K562 (cell line): ENCODE measurements around the gene ARMC7. TPM values are rescaled to one million over a fixed set of nuclear protein-coding genes. Genes with fewer than 3 reads are reported as not detected.

Experiments used
- E2F4 ChIP-seq: sonication (generic); formaldehyde crosslinking; IDR thresholded peaks from 2 replicates; pipeline ENCODE4 v1.8.0; 2022; ENCODE audit warnings: mild to moderate bottlenecking, low read depth, missing genetic modification reagents
- EGR1 ChIP-seq: fragments of 450-650 bp; conservative IDR thresholded peaks from 2 replicates; pipeline ENCODE4 v1.6.1; 2017; ENCODE audit warnings: mild to moderate bottlenecking
- HMG20B ChIP-seq: fragments of 250-450 bp; sonication (Bioruptor Pico); IDR thresholded peaks from 2 replicates; pipeline ENCODE4 v1.5.0; 2021; ENCODE audit warnings: mild to moderate bottlenecking
- KDM4B ChIP-seq, 2 experiments: fragments of 450-650 bp in 1 of 2; sonication (generic) in 1 of 2; IDR thresholded peaks; 2 replicates each; pipeline ENCODE4 v1.6.1; 2016 to 2017; ENCODE audit warnings: borderline replicate concordance in 2 of 2, antibody characterized with exemption in 1 of 2, low read depth in 1 of 2, mild to moderate bottlenecking in 1 of 2
- MCM3 ChIP-seq: fragments of 450-650 bp; IDR thresholded peaks from 2 replicates; pipeline ENCODE4 v1.6.1; 2016
- NR4A1 ChIP-seq, 2 experiments: fragments of 250-450 bp in 1 of 2; fragments of 450-650 bp in 1 of 2; sonication (Bioruptor Pico) in 1 of 2; IDR thresholded peaks; 2 replicates each; pipeline versions ENCODE4 v1.4.0 to v1.6.1; 2016 to 2020; ENCODE audit warnings: mild to moderate bottlenecking in 2 of 2, missing compliant biosample characterization in 1 of 2, missing genetic modification characterization in 1 of 2, moderate library complexity in 1 of 2
- NRF1 ChIP-seq, 2 experiments: fragments of 450-650 bp; IDR thresholded peaks in 1 of 2; conservative IDR thresholded peaks in 1 of 2; 2 replicates each; pipeline ENCODE4 v1.6.1; 2014; ENCODE audit warnings: mild to moderate bottlenecking in 2 of 2
- PATZ1 ChIP-seq: fragments of 250-450 bp; sonication (Bioruptor Pico); IDR thresholded peaks from 2 replicates; pipeline ENCODE4 v1.5.0; 2020; ENCODE audit warnings: mild to moderate bottlenecking, borderline replicate concordance
- RBM34 ChIP-seq: fragments of 200-400 bp; formaldehyde crosslinking; IDR thresholded peaks from 2 replicates; pipeline ENCODE4 v1.6.1; 2018; ENCODE audit warnings: low read length, borderline replicate concordance; ENCODE audit not compliant: insufficient read depth
- SIN3A ChIP-seq, 2 experiments: fragments of 150-350 bp in 1 of 2; IDR thresholded peaks; 2 replicates each; pipeline ENCODE4 v1.6.1; 2011 to 2016; ENCODE audit warnings: borderline replicate concordance in 2 of 2, low read depth in 2 of 2, low read length in 2 of 2, mild to moderate bottlenecking in 2 of 2, moderate library complexity in 2 of 2; ENCODE audit not compliant: control insufficient read depth in 1 of 2
- ZBTB8A ChIP-seq: fragments of 450-650 bp; IDR thresholded peaks from 2 replicates; pipeline ENCODE4 v1.6.1; 2018; ENCODE audit warnings: mild to moderate bottlenecking, moderate library complexity; ENCODE audit not compliant: partially characterized antibody
- ZNF174 ChIP-seq: fragments of 250-450 bp; sonication (Bioruptor Pico); IDR thresholded peaks from 2 replicates; pipeline ENCODE4 v1.4.0; 2020; ENCODE audit warnings: mild to moderate bottlenecking
- ZNF239 ChIP-seq: fragments of 250-450 bp; sonication (Bioruptor Pico); IDR thresholded peaks from 2 replicates; pipeline ENCODE4 v1.4.0; 2020; ENCODE audit warnings: mild to moderate bottlenecking
- ZNF436 ChIP-seq: fragments of 250-450, 450-650 bp; sonication (Bioruptor Pico); formaldehyde crosslinking; IDR thresholded peaks from 2 replicates; pipeline ENCODE4 v1.7.0; 2020; ENCODE audit warnings: mild to moderate bottlenecking
- ZNF561 ChIP-seq: fragments of 450-650 bp; formaldehyde crosslinking; conservative IDR thresholded peaks from 2 replicates; pipeline ENCODE4 v1.4.0; 2020; ENCODE audit warnings: mild to moderate bottlenecking, moderate library complexity
- ZNF696 ChIP-seq: fragments of 250-450 bp; sonication (Bioruptor Pico); conservative IDR thresholded peaks from 2 replicates; pipeline ENCODE4 v1.4.0; 2020; ENCODE audit warnings: mild to moderate bottlenecking, moderate library complexity
- ZNF76 ChIP-seq: fragments of 250-450 bp; sonication (Bioruptor Pico); IDR thresholded peaks from 2 replicates; pipeline ENCODE4 v1.4.0; 2020; ENCODE audit warnings: mild to moderate bottlenecking, moderate library complexity, borderline replicate concordance
- polyA plus RNA-seq, 8 experiments: library from polyadenylated mRNA; depleted of rRNA in 4 of 8; stranded (reverse) in 5 of 8; unstranded in 3 of 8; fragments of >200 nt; fragmentation: Nextera tagmentation in 2 of 8; fragmentation: Illumina TruSeq in 1 of 8; extraction: Ambion mirVana in 2 of 8; extraction: Trizol in 1 of 8; gene quantifications; 2 replicates each; pipeline versions ENCODE4 v1.2.1 to v1.2.3, GENCODE V29; 2011 to 2014; ENCODE audit warnings: inconsistent platforms in 1 of 8, missing spikeins in 1 of 8
- total RNA-seq, 7 experiments: library from RNA; depleted of rRNA in 6 of 7; stranded (reverse); fragments of >200 nt in 6 of 7; fragmentation: Illumina TruSeq in 2 of 7; extraction: Trizol in 2 of 7; gene quantifications; 2 replicates each; pipeline versions ENCODE4 v1.2.1 to v1.2.3, GENCODE V29; 2011 to 2021; ENCODE audit warnings: low replicate concordance in 1 of 7
- TF ChIP-seq, protein P1 (sequence below): fragments of 450-650 bp; formaldehyde crosslinking; IDR thresholded peaks from 2 replicates; pipeline ENCODE4 v1.4.0; 2020; ENCODE audit warnings: mild to moderate bottlenecking

ARMC7 gene
- total and polyA plus RNA-seq, 9 of the 15 experiments (the other 6 are each of a cell fraction or from before 2014, with no cell fraction given), result 1.4 to 15.2 (median 5.9) TPM

GRCh38 chr17:75154195-75155106 lies 44.7 kb downstream of the ARMC7 start, which contains the start of gene JPT1 (continued):
- TF ChIP-seq, protein P1, sequence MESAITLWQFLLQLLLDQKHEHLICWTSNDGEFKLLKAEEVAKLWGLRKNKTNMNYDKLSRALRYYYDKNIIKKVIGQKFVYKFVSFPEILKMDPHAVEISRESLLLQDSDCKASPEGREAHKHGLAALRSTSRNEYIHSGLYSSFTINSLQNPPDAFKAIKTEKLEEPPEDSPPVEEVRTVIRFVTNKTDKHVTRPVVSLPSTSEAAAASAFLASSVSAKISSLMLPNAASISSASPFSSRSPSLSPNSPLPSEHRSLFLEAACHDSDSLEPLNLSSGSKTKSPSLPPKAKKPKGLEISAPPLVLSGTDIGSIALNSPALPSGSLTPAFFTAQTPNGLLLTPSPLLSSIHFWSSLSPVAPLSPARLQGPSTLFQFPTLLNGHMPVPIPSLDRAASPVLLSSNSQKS, result no peak
- no peak for TF ChIP-seq MCM3
- peak in 1 of 2 experiments; percentile 55; a peak in 1 of 4 replicates for TF ChIP-seq KDM4B (IDR thresholded peaks at IDR 0.05; ENCODE audit: borderline replicate concordance in 2 of 2, low read depth in 1 of 2)
- peak; percentile 58; the same call in 1 of the 2 replicates for TF ChIP-seq NR4A1 (CRISPR knock-in tag; IDR thresholded peaks at IDR 0.05)
- TF ChIP-seq NR4A1 (tag; IDR thresholded peaks at IDR 0.05), result peak; percentile 57; the same call in 1 of the 2 replicates
- TF ChIP-seq HMG20B, result no peak
- peak; percentile 62 for TF ChIP-seq ZNF436
- no peak for TF ChIP-seq ZBTB8A
- TF ChIP-seq RBM34, result no peak
- no peak for TF ChIP-seq ZNF239 (CRISPR knock-in tag)
- TF ChIP-seq ZNF696 (CRISPR knock-in tag), result no peak
- peak; percentile 36 to 52; a peak in 3 of 4 replicates for TF ChIP-seq NRF1 (conservative IDR thresholded peaks at IDR 0.05 in 1 of 2, IDR thresholded peaks at IDR 0.05 in 1 of 2)
- no peak for TF ChIP-seq E2F4 (CRISPR knock-in tag)
- TF ChIP-seq SIN3A (IDR thresholded peaks at IDR 0.05; ENCODE audit: borderline replicate concordance in 2 of 2, control insufficient read depth in 1 of 2, low read depth in 2 of 2, low read length in 2 of 2), result peak; percentile 86 to 90; a peak in 3 of 4 replicates
- TF ChIP-seq ZNF174 (CRISPR knock-in tag), result no peak
- no peak for TF ChIP-seq PATZ1 (CRISPR knock-in tag)
- TF ChIP-seq EGR1, result peak; percentile 34
- TF ChIP-seq ZNF76 (CRISPR knock-in tag), result no peak
- no peak for TF ChIP-seq ZNF561 (CRISPR knock-in tag)
